HCT116 (cell line): ENCODE measurements around the gene MEP1B. TPM values are rescaled to one million over a fixed set of nuclear protein-coding genes. Genes with fewer than 3 reads are reported as not detected.

Experiments
- ATAC-seq: fragments of 200-7000 bp; cut with Tn5 transposase; 2 replicates; pipeline ENCODE4 v1.9.1; 2020; ENCODE audit warnings: mild to moderate bottlenecking, moderate library complexity
- BruUV-seq: library from RNA; stranded (reverse); fragments of 400-500 nt; replicated peaks from 2 replicates; lab custom pipeline; 2021; lab: Mats Ljungman, UMichigan
- CTCF ChIA-PET: fragments of 300-600 bp; sonication (Branson Sonifier 250); formaldehyde crosslinking; loops from one replicate; lab custom pipeline; 2021; ENCODE audit warnings: antibody characterized with exemption; lab: Charles Lee
- POLR2A ChIA-PET: fragments of 300-600, 350-600 bp; sonication (Branson Sonifier 250); formaldehyde crosslinking; loops from one replicate; lab custom pipeline; 2021; ENCODE audit warnings: antibody characterized with exemption; lab: Charles Lee
- RAD21 ChIA-PET, 2 experiments: fragments of 300-600 bp; sonication (Branson Sonifier 250); formaldehyde crosslinking; loops; one replicate each; lab custom pipeline; 2023; ENCODE audit warnings: low total read pairs in 2 of 2; ENCODE audit not compliant: uncharacterized antibody in 2 of 2, unreplicated experiment in 2 of 2, low non-redundant PET in 1 of 2; lab: Charles Lee
- DNase-seq: peaks from one replicate; pipeline ENCODE4 v3.0.0-alpha.2; 2010; ENCODE audit warnings: low read depth, low spot score
- H2AFZ ChIP-seq: fragments of 200-600 bp; shearing (Covaris generic), sonication (generic); 2 replicates; pipeline ENCODE4 v1.6.1; 2017; ENCODE audit warnings: low read depth, mixed run types, mixed read lengths, antibody characterized with exemption, low read length; ENCODE audit not compliant: poor library complexity, severe bottlenecking
- H3K27ac ChIP-seq: 2 replicates; pipeline ENCODE4 v1.5.1; 2012; ENCODE audit warnings: low read depth, low read length
- H3K27me3 ChIP-seq: fragments of 200-600 bp; sonication (generic); 2 replicates; pipeline ENCODE4 v1.6.1; 2016; ENCODE audit warnings: mixed run types, low read length, mixed read lengths; ENCODE audit not compliant: insufficient read depth
- H3K36me3 ChIP-seq, 2 experiments: fragments of 200-500 bp in 1 of 2; fragments of 200-600 bp in 1 of 2; sonication (Bioruptor generic) in 1 of 2; sonication (generic) in 1 of 2; 2 replicates each; pipeline versions ENCODE4 v1.5.1 to v1.6.1; 2014 to 2016; ENCODE audit warnings: low read length in 2 of 2, inconsistent platforms in 1 of 2, mixed read lengths in 1 of 2, mixed run types in 1 of 2; ENCODE audit not compliant: insufficient read depth in 2 of 2, control insufficient read depth in 1 of 2
- H3K4me1 ChIP-seq, 2 experiments: fragments of 200-600 bp in 1 of 2; sonication (generic) in 1 of 2; 2 replicates each; pipeline versions ENCODE4 v1.5.1 to v1.6.1; 2012 to 2017; ENCODE audit warnings: low read length in 2 of 2, inconsistent platforms in 1 of 2, mild to moderate bottlenecking in 1 of 2, mixed read lengths in 1 of 2, mixed run types in 1 of 2, moderate library complexity in 1 of 2; ENCODE audit not compliant: insufficient read depth in 2 of 2, control insufficient read depth in 1 of 2
- H3K4me2 ChIP-seq: fragments of 200-600 bp; sonication (generic); 2 replicates; pipeline ENCODE4 v1.6.1; 2017; ENCODE audit warnings: mixed run types, low read length, mixed read lengths
- H3K4me3 ChIP-seq, 2 experiments: fragments of 200-600 bp in 1 of 2; sonication (generic) in 1 of 2; replicated peaks in 1 of 2; 2 replicates each; pipeline ENCODE4 v1.5.1; 2011 to 2016; ENCODE audit warnings: low read length in 2 of 2, control low read depth in 1 of 2, low read depth in 1 of 2, mild to moderate bottlenecking in 1 of 2, mixed read lengths in 1 of 2, mixed run types in 1 of 2
- H3K79me2 ChIP-seq: fragments of 200-600 bp; sonication (generic); 2 replicates; pipeline ENCODE4 v1.6.1; 2017; ENCODE audit warnings: mild to moderate bottlenecking, mixed run types, low read length, moderate library complexity, mixed read lengths; ENCODE audit not compliant: insufficient read depth
- H3K9ac ChIP-seq: fragments of 200-600 bp; sonication (generic); 2 replicates; pipeline ENCODE4 v1.6.1; 2016; ENCODE audit warnings: low read length, mixed read lengths
- H3K9me2 ChIP-seq: fragments of 200-600 bp; sonication (generic), shearing (Covaris generic); 2 replicates; pipeline ENCODE4 v1.6.1; 2017; ENCODE audit warnings: mixed run types, mild to moderate bottlenecking, moderate library complexity; ENCODE audit not compliant: insufficient read depth
- H3K9me3 ChIP-seq, 2 experiments: fragments of 200-500 bp in 1 of 2; fragments of 200-600 bp in 1 of 2; sonication (Bioruptor generic) in 1 of 2; sonication (generic) in 1 of 2; 2 replicates each; pipeline ENCODE4 v1.6.1; 2014 to 2017; ENCODE audit warnings: low read length in 2 of 2, mixed read lengths in 2 of 2, inconsistent platforms in 1 of 2, low read depth in 1 of 2, mild to moderate bottlenecking in 1 of 2, mixed run types in 1 of 2, moderate library complexity in 1 of 2; ENCODE audit not compliant: control insufficient read depth in 1 of 2, insufficient read depth in 1 of 2
- H4K20me1 ChIP-seq: fragments of 200-600 bp; sonication (generic), shearing (Covaris generic); 2 replicates; pipeline ENCODE4 v1.6.1; 2017; ENCODE audit warnings: mixed run types, mild to moderate bottlenecking, moderate library complexity; ENCODE audit not compliant: insufficient read depth
- CBX3 ChIP-seq: IDR thresholded peaks from 2 replicates; pipeline ENCODE4 v1.6.1; 2012; ENCODE audit warnings: low read depth
- CEBPB ChIP-seq: IDR thresholded peaks from 2 replicates; pipeline ENCODE4 v1.6.1; 2012; ENCODE audit warnings: low read depth
- CTCF ChIP-seq, 3 experiments: fragments of 200-600 bp in 1 of 3; sonication (generic) in 1 of 3; IDR thresholded peaks in 2 of 3; conservative IDR thresholded peaks in 1 of 3; 2 replicates each; pipeline ENCODE4 v1.5.1; 2012 to 2017; ENCODE audit warnings: low read depth in 2 of 3, low read length in 2 of 3, antibody characterized with exemption in 1 of 3, borderline replicate concordance in 1 of 3, control low read depth in 1 of 3, mild to moderate bottlenecking in 1 of 3, mixed read lengths in 1 of 3, mixed run types in 1 of 3, moderate library complexity in 1 of 3; ENCODE audit not compliant: insufficient read depth in 1 of 3
- ELF1 ChIP-seq: IDR thresholded peaks from 2 replicates; pipeline ENCODE4 v1.6.1; 2012; ENCODE audit warnings: low read depth, borderline replicate concordance
- EZH2 ChIP-seq: fragments of 200-600 bp; sonication (generic); IDR thresholded peaks from 2 replicates; pipeline ENCODE4 v1.6.1; 2017; ENCODE audit warnings: antibody characterized with exemption, mixed run types
- RAD21 ChIP-seq: IDR thresholded peaks from 2 replicates; pipeline ENCODE4 v1.6.1; 2012; ENCODE audit warnings: low read depth, mild to moderate bottlenecking
- SIN3A ChIP-seq: IDR thresholded peaks from 2 replicates; pipeline ENCODE4 v1.6.1; 2012; ENCODE audit warnings: low read depth
- SP1 ChIP-seq: IDR thresholded peaks from 2 replicates; pipeline ENCODE4 v1.6.1; 2012; ENCODE audit warnings: low read depth
- SRF ChIP-seq: IDR thresholded peaks from 2 replicates; pipeline ENCODE4 v1.6.1; 2012; ENCODE audit warnings: low read depth
- TCF7L2 ChIP-seq: IDR thresholded peaks from 2 replicates; pipeline ENCODE4 v1.7.0; 2011; ENCODE audit warnings: borderline replicate concordance, inconsistent platforms; ENCODE audit not compliant: insufficient read depth, insufficient read length; ENCODE audit errors: extremely low read depth
- YY1 ChIP-seq: IDR thresholded peaks from 2 replicates; pipeline ENCODE4 v1.6.1; 2011; ENCODE audit warnings: low read length, low read depth, moderate library complexity, mild to moderate bottlenecking; ENCODE audit not compliant: insufficient replicate concordance; ENCODE audit errors: extremely low read depth
- ZFX ChIP-seq: fragments of 450-650 bp; IDR thresholded peaks from 2 replicates; pipeline ENCODE4 v1.6.1; 2017
- intact Hi-C: fragments of 100-400 bp; cut with micrococcal nuclease; formaldehyde crosslinking; loops from 2 replicates; pipeline ENCODE4 v1.10.0; 2022
- total RNA-seq: library from RNA; stranded (reverse); gene quantifications from one replicate; pipeline ENCODE4 v1.2.1, GENCODE V29; 2021; ENCODE audit not compliant: unreplicated experiment
- TF ChIP-seq, protein P1 (sequence below): IDR thresholded peaks from 2 replicates; pipeline ENCODE4 v1.6.1; 2012
- TF ChIP-seq, protein P2 (sequence below): IDR thresholded peaks from 2 replicates; pipeline ENCODE4 v1.6.1; 2011; ENCODE audit warnings: mild to moderate bottlenecking, low read length, moderate library complexity; ENCODE audit not compliant: insufficient replicate concordance; ENCODE audit errors: extremely low read depth
- TF ChIP-seq, protein P3 (sequence below): IDR thresholded peaks from 2 replicates; pipeline ENCODE4 v1.6.1; 2012

MEP1B gene
- total RNA-seq, 1 experiment from 2014 or later: not detected

- H3K9me3 ChIP-seq: no peaks in the 10 kb centered on the region
- BruUV-seq: no TSS peak
- CTCF ChIA-PET: interaction anchor here (1.0 kb wide), 1 partner anchor 282 kb away, joined by 4 read pairs; no protein-coding TSS in a partner anchor
These were observed 77.6 kb downstream of the MEP1B start for GRCh38 chr18:32267463-32267862.

More at GRCh38 chr18:32267463-32267862, 77.6 kb downstream of the MEP1B start:
- POLR2A ChIA-PET: no interaction called here
- no peak overlapping the region for H3K4me3 ChIP-seq
- no peak for DNase-seq
- TF ChIP-seq ZFX (no peak), SRF (no peak), SP1 (no peak), CEBPB (no peak), RAD21 (no peak), YY1 (no peak), SIN3A (no peak), EZH2 (no peak), CTCF (IDR thresholded peaks at IDR 0.05 in 2 of 3, conservative IDR thresholded peaks at IDR 0.05 in 1 of 3; ENCODE audit: borderline replicate concordance in 1 of 3, insufficient read depth in 1 of 3, low read depth in 2 of 3, low read length in 2 of 3) (no peak), CBX3 (no peak), ELF1 (no peak), TCF7L2 (no peak)
- TF ChIP-seq, protein P1, sequence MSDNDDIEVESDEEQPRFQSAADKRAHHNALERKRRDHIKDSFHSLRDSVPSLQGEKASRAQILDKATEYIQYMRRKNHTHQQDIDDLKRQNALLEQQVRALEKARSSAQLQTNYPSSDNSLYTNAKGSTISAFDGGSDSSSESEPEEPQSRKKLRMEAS: no peak
- TF ChIP-seq, protein P2, sequence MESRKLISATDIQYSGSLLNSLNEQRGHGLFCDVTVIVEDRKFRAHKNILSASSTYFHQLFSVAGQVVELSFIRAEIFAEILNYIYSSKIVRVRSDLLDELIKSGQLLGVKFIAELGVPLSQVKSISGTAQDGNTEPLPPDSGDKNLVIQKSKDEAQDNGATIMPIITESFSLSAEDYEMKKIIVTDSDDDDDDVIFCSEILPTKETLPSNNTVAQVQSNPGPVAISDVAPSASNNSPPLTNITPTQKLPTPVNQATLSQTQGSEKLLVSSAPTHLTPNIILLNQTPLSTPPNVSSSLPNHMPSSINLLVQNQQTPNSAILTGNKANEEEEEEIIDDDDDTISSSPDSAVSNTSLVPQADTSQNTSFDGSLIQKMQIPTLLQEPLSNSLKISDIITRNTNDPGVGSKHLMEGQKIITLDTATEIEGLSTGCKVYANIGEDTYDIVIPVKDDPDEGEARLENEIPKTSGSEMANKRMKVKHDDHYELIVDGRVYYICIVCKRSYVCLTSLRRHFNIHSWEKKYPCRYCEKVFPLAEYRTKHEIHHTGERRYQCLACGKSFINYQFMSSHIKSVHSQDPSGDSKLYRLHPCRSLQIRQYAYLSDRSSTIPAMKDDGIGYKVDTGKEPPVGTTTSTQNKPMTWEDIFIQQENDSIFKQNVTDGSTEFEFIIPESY: no peak
- TF ChIP-seq, protein P3, sequence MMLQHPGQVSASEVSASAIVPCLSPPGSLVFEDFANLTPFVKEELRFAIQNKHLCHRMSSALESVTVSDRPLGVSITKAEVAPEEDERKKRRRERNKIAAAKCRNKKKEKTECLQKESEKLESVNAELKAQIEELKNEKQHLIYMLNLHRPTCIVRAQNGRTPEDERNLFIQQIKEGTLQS: no peak
- TF ChIP-seq, all 23 proteins: peak for 0
- no peaks in the 10 kb centered on the region for H3K79me2 ChIP-seq
- H3K9me2 ChIP-seq: no peaks in the 10 kb centered on the region
- H4K20me1 ChIP-seq: no peaks in the 10 kb centered on the region
- no peak overlapping the region for H2AFZ ChIP-seq
- H3K4me2 ChIP-seq: no peak overlapping the region
- H3K9ac ChIP-seq: no peak overlapping the region
- no peaks in the 10 kb centered on the region for H3K4me1 ChIP-seq
- RAD21 ChIA-PET: no interaction called here
- H3K27me3 ChIP-seq: no peaks in the 10 kb centered on the region
- ATAC-seq: no peak
- no peak overlapping the region for H3K27ac ChIP-seq
- no peaks in the 10 kb centered on the region; a peak in 1 of 4 replicates for H3K36me3 ChIP-seq
- intact Hi-C loops: no loop called here
